WI38 (cell line): ENCODE measurements around the gene KLHL9.
"Not testable (repeated sequence)": the region's sequence is repeated elsewhere in the genome, so short reads cannot be mapped to it uniquely, and the experiment has no call there.

Source experiments
- H3K4me3 ChIP-seq: 2 replicates; pipeline ENCODE4 v1.5.1; 2011; ENCODE audit warnings: low read depth, mild to moderate bottlenecking, control low read depth, low read length
- CTCF ChIP-seq: IDR thresholded peaks from 2 replicates; pipeline ENCODE4 v1.5.1; 2012; ENCODE audit warnings: low read depth, mild to moderate bottlenecking, control low read depth, low read length

The KLHL9 gene, protein sequence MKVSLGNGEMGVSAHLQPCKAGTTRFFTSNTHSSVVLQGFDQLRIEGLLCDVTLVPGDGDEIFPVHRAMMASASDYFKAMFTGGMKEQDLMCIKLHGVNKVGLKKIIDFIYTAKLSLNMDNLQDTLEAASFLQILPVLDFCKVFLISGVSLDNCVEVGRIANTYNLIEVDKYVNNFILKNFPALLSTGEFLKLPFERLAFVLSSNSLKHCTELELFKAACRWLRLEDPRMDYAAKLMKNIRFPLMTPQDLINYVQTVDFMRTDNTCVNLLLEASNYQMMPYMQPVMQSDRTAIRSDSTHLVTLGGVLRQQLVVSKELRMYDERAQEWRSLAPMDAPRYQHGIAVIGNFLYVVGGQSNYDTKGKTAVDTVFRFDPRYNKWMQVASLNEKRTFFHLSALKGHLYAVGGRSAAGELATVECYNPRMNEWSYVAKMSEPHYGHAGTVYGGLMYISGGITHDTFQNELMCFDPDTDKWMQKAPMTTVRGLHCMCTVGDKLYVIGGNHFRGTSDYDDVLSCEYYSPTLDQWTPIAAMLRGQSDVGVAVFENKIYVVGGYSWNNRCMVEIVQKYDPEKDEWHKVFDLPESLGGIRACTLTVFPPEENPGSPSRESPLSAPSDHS

GRCh38 chr9:21334701-21335632, at the start of gene KLHL9:
TSS of gene KLHL9 (minus strand) at chr9:21335404. CDS start at chr9:21334859, 545 bp downstream.
- no peak for TF ChIP-seq CTCF

DNA sequence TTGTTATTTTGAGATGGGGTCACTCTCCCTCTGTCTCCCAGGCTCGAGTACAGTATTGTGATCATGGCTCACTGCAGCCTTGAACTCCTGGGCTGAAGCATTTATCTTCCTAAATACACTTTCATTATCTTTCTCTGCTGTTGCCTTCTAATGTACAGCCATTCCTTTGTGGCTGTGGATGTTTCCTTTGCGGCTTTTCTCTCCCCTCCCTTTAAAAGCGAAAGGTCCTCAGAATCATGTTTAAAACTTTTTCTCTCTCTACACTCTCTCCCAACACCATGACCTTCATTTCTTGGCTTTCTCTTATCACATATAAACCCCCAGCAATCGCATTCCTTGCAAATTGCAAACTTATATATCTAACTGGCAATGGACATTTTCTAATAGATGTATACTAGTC, 48.4 kb upstream of the KLHL9 start:
- H3K4me3 ChIP-seq = no peak overlapping the region

More at GRCh38 chr9:21334701-21335632, at the start of gene KLHL9:
- peak within 1 kb of the TSS; percentile 90 for H3K4me3 ChIP-seq

DNA sequence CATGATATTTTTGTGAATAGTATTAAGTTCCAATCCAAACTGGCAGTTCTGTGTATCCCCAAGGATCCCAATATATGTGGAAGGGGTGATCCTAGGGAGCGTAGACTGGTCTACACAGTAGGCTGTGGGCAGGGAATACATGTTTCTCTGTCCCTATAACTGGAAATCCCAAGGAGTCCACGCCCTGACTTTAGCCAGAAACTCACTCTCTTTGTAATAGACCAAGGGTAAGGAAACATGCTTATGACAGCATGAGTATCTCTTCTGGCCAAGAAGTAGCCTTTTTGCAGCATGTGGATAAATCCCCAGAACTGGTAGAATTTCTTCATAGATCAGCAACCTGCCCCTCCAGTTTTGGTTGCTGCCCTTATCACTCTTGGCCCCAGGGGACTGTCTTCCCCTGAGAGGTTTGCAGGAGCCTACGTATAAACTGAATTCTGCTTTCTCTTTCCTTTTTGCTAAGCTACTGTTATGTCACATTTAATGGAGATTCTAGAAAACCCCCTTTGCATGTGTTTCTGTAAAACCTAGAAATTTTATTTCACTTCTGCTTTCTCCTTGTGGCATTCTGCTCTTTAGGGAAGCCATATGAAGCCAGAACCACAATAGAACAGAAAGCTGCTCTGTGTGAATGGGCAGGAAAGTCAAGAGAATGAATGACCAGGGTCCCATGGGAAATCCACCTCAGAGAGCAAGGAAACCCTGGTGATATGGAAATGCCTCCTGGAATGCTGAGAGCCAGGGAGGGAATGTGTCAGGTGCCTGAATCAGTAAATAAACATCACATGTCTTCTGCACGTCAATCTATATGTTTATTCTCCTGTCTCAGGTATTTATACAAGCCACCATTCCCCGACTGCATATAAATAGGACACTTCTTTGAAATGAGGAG, 46.5 kb upstream of the KLHL9 start:
- TF ChIP-seq CTCF = no peak
- no peak overlapping the region for H3K4me3 ChIP-seq

More for the DNA sequence above, 48.4 kb upstream of the KLHL9 start:
- no peak for TF ChIP-seq CTCF

GRCh38 chr9:21371467-21371866, 36.3 kb upstream of the KLHL9 start:
- not testable (repeated sequence) for H3K4me3 ChIP-seq

GRCh38 chr9:21367957-21368356, 32.8 kb upstream of the KLHL9 start, which contains the start of gene IFNA13:
TSS of gene IFNA13 (minus strand) at chr9:21368057. CDS start at chr9:21368010, 47 bp downstream.
- no peak for TF ChIP-seq CTCF

GRCh38 chr9:21367169-21367568, 32.0 kb upstream of the KLHL9 start:
- not testable (repeated sequence) for H3K4me3 ChIP-seq

More at GRCh38 chr9:21367957-21368356, 32.8 kb upstream of the KLHL9 start, which contains the start of gene IFNA13:
- H3K4me3 ChIP-seq = no peak within 1 kb of the TSS

DNA sequence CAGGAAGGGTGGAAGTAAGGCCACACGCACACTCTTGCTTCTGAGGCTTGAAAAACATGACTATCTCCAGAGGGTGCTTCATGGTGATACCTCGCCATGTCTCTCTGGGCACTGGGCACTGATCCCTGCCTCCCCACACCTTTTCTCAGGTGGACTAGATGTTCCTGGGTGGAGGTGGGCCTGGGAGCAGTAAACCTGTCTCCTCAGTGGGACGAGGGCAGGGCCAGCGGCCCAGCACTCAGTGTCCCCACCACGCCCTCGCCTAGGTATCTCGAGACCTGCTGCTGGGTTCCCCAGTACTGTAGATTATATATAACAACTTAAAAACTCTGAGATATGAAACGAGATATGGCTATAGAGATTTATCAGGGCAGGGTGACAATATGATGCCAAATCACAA, 27.1 kb upstream of the KLHL9 start:
- no peak overlapping the region for H3K4me3 ChIP-seq
- TF ChIP-seq CTCF = no peak
